AG20443 (cell line): ENCODE results near the gene TBPL2.
"Not testable (repeated sequence)": the region's sequence is repeated elsewhere in the genome, so short reads cannot be mapped to it uniquely, and the experiment has no call there.

Experiments used
- DNase-seq: peaks from one replicate; pipeline ENCODE4 v3.0.0; 2012; ENCODE audit warnings: low spot score, mixed read lengths

The TBPL2 gene

GRCh38 chr14:55438066-55438683, 2.2 kb downstream of the TBPL2 start:
- DNase-seq: peak; percentile 59

GRCh38 chr14:55436931-55437330, 3.5 kb downstream of the TBPL2 start:
- no peak for DNase-seq

- no peak for DNase-seq
Measured at GRCh38 chr14:55436519-55436918, 3.9 kb downstream of the TBPL2 start.

- DNase-seq: no peak
Measured at GRCh38 chr14:55434805-55435174, 5.6 kb downstream of the TBPL2 start.

DNA sequence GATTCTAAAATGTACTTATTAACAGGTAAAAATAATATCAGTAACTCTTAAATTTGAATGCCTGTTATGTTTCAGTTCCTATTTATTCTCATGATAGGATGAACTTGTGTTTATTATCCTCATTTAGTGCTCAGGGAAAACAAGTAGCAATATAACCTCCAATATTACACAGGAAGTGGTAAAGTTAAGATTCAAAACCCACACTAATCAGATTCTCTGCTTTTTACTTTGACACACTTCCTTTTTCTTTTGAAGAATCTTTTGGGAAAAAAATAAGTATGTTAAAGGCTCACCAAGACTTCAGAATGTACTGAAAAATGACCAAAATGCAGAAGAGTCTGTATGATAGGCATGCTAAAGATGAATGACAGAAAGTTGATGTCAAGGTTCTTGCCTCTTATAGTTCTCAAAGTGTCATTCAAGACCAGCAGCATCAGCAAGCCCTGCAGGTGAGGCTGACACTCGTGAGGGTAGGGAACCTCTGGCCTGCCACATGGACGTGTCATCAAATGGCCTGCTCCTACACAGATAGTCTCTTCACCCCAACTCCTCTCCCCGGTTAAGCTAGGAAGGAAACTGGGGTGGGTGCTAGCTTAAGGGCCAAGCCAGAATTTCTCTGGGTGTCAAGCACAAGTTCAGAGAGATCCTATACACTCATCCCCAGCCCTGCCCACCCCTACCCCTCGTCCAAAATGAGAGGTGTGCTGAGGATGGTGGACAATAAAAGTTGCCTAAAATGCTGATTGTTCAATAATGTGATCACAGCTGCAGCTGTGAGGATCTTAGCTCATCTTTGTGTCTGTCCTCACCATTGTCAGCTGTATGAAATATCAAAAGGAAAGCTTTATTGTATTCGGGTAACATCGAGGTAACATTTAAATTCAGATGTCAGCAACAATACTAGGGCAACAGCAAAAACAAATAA, 6.3 kb downstream of the TBPL2 start:
- DNase-seq: no peak

GRCh38 chr14:55432628-55433027, 7.8 kb downstream of the TBPL2 start:
- DNase-seq: no peak

GRCh38 chr14:55430024-55430690, 10.3 kb downstream of the TBPL2 start:
- peak; percentile 71 for DNase-seq

- DNase-seq: no peak
Measured at GRCh38 chr14:55427439-55427838, 13.0 kb downstream of the TBPL2 start.

GRCh38 chr14:55426891-55427290, 13.5 kb downstream of the TBPL2 start:
- DNase-seq: no peak

DNA sequence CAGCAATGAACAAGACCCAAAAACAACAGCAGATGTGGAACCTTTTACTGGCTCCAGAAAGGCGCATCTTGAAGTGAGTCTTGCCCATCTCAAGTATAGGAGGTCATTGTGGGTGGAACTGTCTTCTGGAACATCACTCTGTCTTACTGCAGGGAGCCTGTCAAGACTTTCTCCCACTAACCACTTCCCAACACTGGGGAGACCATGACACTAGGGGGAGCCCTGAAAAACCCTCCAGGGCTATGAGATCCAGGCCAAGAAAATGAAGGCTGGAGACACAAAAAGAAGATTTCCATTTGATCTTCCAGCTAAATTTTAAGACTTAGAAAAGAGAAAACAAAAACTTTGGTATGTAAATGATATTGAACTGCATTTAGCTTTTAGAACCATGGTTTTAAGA, 15.3 kb downstream of the TBPL2 start:
- no peak for DNase-seq

GRCh38 chr14:55423969-55424368, 16.4 kb downstream of the TBPL2 start:
- DNase-seq: no peak

- DNase-seq: not testable (repeated sequence)
Measured at GRCh38 chr14:55422338-55422737, 18.1 kb downstream of the TBPL2 start.

DNA sequence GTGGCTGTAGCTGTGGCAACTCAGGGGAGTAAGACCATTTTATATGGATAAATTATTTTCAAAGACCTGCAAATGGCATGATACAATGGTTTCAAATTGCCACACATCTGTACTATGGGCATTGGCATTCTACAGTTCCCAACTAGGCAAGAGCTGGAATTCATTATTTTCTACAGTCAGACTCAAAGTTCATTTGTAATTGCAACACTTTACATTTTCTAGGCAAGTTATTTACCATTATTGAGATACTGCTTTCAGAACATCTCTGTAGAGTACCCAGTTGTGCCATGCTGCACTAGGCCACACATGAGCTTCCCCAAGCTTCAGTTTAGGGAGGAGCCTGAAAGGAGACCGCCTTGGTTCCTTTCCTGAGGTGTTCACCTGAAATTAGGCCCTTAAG, 20.8 kb downstream of the TBPL2 start:
- DNase-seq: no peak

DNA sequence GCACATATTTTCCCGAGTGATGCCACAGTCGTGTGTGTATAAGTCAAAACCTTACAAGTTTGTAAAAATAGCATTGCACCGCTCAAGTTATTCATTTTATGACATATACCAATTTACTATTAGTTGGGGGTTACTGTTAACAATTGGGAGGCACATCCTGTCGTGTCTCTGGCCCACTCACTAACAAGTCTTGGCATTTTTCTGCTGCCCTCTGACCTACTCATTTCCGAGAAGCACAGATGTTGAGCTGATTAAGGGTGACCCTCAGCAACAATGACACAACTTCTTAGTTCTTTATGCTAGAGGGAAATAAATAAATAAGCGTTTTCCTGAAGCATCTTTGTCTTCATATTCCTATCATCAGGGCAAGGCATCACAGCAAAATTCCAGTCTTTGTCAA, 22.0 kb downstream of the TBPL2 start:
- no peak for DNase-seq

DNA sequence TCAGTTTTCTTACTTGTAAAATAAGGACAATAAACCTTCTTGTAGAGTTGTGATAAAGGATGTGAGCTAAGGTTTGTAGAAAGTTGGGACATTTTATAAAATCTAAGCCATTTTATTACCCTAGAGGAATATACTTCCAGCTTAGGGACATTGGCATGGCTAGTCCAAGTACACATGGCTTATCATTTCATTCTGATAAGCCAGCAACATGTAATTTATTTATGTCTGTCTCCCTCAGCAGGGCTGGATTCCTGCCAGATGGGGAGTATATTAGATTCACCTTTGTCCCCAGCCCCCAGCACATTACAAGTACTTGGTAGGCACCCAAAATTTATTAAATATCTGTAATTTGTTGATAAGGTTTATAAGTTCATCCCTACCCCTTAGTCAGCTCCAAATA, 22.5 kb downstream of the TBPL2 start:
- DNase-seq: no peak

- no peak for DNase-seq
Measured at GRCh38 chr14:55416866-55417265, 23.6 kb downstream of the TBPL2 start.

DNA sequence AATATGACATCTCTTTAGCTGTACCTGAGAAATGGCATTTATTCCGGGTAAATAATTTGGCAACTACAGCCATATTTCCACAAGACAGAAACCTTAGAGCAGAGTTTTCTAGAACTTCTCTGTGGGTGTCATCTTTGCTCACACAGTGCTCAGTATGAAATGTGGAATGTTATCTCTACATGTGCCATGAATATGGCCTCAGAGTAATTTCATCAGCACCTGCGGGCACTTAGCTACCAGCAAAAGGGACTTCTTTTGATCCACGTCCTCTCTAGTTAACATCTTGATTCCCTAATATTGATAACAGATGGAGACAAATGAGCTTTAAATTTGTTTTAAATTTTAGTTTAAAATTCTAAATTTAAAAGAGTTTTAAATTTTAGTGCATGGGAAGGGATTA, 25.9 kb downstream of the TBPL2 start:
- DNase-seq: no peak

- DNase-seq: no peak
Measured at GRCh38 chr14:55412676-55413075, 27.7 kb downstream of the TBPL2 start.

GRCh38 chr14:55411426-55412389, 28.7 kb downstream of the TBPL2 start, which contains the start of gene ATG14:
ATG14 (minus strand) TSS chr14:55411830; CDS start chr14:55411822, 8 bp downstream.
- DNase-seq: peak; percentile 97

DNA sequence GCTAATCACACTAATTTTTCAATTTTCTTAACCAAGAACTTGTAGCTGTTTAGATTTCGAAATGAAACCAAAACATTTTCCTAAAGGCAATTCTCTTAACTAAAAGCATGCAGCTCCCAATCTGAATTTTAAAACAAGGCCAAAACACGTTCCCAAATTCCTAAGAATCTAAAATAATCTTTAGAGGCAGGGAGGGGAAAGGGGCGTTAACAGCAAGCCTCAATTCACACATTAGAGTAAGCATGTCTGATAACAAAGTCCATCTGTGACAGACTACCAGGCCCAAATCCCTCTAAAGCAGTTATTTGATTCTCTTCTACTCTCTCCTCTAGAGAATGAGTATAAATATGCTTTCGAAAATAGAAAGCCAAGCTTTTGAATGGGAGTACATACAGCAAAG, 29.5 kb downstream of the TBPL2 start:
- no peak for DNase-seq

DNA sequence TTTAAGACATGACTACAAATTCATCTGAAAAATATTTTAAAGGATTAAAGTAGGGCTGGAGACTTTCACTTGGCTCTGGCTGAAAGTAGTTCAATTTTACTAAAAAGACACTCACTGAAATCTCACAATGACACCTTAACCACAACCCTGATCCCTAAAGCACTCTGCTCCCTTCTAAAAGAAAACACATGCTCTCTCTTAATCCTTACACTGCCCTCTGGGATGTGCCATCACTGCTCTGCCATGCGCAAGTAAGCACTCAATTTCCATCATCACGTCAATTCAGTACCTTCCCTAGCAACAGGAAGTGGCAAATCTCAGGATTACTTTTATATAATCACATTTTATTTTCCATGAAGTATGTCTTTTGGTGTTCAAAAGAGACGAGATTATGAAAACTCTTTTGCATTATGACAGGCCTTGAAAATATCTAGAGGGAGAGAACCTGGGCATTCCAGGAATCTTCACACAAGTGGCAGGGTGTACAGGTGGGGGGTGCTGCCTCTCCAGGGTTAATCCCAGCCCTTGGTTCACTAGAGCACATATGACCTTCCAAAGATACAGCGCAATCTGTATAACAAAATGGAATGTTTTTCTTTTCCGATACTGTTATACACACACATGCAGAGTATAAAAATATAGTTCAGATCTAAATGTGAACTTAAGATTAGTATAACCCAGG, 36.1 kb downstream of the TBPL2 start:
- no peak for DNase-seq
